Cerebellar cortex (tissue), 1 donor: ENCODE measurements around the gene ANTXR2.
"Not testable (repeated sequence)": the region's sequence is repeated elsewhere in the genome, so short reads cannot be mapped to it uniquely, and the experiment has no call there.

Source experiments
- DNase-seq: peaks from one replicate; pipeline ENCODE4 v3.0.0-alpha.2; 2015; ENCODE audit warnings: low spot score

Gene ANTXR2

DNA sequence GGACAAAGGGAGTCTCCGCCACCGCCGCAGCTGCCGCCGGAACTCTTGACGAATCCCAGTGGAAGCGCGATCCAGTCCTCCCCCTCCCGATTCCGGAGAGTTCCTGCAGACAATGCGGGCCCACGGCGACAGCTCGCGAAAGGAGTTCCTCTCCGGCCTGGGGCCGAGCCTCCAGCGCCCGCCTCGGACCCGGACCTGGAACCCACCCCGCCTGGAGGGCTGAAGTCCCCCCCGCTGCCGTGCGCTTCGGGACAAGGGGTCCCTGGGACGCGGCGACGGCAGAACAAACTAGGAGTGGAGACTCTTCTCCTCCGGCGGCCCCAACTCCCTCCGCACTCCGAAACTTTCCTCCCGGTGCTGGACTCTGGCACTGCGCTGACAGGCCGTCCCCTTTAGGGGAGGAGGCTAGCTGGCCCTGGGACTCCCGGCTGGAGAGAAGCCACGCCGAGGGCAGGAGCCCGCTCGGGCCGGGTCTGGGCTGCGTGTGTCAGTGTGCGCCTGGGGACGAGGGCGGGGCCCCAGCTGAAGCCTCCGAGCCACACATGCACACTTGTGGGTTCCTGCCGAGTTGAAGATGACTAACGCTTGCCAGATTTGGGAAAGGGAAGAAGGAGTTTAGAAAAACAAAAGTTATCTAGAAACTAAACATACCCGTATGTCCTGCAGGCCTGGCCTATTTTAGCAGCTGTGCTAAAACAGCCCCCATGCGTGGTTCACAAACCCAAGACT is at the start of gene ANTXR2:
TSS of gene ANTXR2 (minus strand) at position 486 of the 729 bp plus-strand sequence. CDS start 669 bp downstream, outside the sequence.
- no peak for DNase-seq

DNA sequence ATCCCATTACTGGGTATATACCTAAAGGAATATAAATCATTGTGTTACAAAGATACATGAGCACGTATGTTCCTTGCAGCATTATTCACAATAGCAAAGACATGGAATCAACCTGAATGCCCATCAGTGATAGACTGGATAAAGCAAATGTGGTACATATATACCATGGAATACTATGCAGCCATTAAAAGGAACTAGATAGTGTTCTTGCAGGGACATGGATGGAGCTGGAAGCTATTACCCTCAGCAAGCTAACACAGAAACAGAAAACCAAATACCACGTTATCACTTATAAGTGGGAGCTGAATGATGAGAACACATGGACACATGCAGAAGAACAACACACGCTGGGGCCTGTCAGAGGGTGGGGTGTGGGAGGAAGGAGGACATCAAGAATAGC is 48.8 kb upstream of the ANTXR2 start:
- not testable (repeated sequence) for DNase-seq

DNA sequence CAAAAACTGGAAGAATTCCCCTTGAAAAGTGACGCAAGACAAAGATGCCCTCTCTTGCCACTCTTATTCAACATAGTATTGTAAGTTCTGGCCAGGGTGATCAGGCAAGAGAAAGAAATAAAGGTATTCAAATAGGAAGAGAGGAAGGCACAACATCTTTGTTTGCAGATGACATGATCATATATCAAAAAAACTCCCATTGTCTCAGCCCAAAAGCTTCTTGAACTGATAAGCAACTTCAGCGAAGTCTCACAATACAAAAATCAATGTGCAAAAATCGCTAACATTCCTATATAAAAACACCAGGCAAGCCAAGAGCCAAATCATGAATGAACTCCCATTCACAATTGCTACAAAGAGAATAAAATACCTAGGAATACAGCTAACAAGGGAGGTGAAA is 46.6 kb upstream of the ANTXR2 start:
- not testable (repeated sequence) for DNase-seq

DNA sequence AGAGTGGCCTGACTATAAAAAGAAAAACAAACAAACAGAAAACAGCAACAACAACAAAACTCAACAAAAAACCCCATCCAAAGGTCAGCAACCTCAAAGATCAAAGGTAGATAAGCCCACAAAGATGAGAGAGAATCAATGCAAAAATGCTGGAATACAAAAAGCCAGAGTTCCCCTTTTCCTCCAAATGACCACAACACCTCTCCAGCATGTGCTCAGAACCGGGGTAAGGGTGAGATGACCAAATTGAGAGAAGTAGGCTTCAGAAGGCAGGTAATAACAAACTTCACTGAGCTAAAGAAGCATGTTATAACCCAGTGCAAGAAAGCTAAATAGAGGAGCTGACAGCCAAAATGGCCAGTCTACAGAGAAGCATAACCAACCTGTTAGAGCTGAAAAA is 43.5 kb upstream of the ANTXR2 start:
- DNase-seq, result no peak

DNA sequence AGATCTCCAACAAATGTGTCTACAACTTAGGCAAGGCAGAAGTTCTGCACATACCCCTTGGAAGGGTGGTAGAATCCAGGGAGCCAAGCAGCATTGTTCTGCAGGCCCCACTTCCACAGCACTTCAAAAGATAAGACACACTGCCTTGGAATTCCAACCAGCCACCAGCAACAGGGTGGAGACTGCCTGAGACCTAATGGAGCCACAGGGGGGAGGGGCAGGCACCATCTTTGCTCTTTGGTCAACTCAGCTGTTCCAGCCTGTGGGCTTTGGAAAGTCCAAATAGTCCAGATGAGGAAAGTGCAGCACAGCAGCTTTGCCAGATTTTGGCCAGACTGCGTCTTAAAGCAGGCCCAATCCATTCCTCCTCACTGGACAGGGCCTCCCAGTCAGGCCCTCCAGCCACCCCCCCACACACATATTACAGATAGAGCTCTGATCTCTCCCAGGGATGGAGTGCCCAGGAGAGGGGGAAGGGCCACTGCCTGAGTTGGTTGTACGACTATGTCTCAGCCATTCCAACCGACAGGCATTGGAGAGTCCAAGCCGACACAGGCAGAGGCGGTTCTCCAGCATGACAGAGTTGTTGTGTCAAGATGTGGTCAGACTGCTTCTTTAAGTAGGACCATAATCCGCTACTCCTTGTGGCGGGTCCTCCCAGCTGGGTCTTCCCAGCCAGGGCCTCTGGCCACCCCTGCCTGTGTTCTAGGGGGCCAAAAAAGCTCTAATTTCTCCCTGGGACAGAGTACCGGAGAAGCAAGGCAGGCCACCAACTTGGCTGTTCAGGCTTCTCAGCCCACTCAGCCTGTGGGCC is 42.5 kb upstream of the ANTXR2 start:
- DNase-seq, result no peak

GRCh38 chr4:80114732-80115265 is 41.8 kb upstream of the ANTXR2 start:
- DNase-seq, result no peak

- no peak for DNase-seq
These were observed 40.6 kb upstream of the ANTXR2 start for GRCh38 chr4:80113615-80114014.

GRCh38 chr4:80112236-80112635 is 39.2 kb upstream of the ANTXR2 start:
- DNase-seq, result no peak

- DNase-seq, result no peak
These were observed 38.2 kb upstream of the ANTXR2 start for GRCh38 chr4:80111276-80111675.

- no peak for DNase-seq
These were observed 34.3 kb upstream of the ANTXR2 start for GRCh38 chr4:80107374-80107773.

DNA sequence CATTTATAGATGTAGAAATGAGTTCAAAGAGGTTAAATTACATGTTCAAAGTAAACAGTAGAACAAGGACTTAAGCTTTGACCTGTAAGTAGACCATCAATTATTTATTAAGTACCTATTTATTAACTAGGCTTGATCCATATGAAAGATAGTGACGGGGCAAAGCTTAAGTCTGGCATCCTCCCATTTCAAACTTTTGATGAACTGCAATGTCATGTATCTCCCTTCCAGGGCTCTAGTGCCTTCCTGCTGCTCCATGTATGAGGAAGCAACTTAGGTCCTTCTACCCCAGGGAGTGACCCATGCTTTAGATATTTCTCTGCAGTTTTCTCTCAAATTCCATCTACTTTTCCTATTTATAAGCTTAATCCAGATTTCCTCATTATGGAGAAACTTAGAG is 31.9 kb upstream of the ANTXR2 start:
- no peak for DNase-seq

GRCh38 chr4:80103629-80104028 is 30.6 kb upstream of the ANTXR2 start:
- DNase-seq, result no peak

DNA sequence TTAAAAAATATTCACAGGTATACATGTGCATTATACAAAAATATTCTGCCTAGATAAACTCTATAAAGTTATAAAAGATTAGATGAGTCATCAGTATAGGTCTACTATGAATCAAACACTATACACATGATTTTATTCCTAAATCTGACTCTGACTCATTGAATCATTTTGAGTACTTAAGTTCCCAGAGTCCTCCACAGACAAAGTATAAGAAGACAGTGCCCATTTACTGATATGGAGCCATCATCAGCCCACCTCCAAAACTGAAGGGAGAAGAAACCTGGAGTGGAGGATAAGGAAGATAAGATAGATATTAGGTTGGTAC is 28.7 kb upstream of the ANTXR2 start:
- no peak for DNase-seq

DNA sequence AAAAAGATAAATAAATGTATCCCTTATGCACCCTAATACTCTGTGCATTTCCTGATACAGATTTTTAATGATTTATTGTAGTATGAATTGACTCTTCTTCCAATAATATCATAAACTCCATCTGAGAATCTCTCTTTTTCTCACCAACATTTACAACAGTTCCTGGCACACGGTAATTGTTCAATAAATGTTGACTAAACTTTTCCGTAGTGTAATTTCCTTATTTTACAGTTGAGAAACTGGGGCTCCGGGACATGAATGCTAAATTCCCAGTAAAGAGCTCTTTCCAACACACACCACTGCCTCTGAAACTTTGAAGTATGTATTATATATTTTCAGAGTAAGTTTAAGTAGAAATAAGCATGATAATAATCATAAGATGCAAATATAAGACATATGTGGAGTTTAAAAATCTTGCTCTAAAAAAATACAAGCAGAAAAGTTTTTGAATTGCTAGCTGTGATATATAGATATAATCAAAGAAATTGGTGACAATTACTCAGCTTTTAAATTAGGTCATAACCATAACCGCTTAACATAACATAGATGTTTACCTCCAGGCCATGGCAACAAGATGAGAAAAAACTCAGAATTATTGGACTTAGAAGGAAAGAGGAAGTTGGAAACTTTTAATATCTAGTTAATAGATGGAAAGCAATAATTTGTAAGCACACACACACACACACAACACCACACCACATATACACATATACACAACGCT is 28.2 kb upstream of the ANTXR2 start:
- DNase-seq, result no peak

- DNase-seq, result no peak
These were observed 26.6 kb upstream of the ANTXR2 start for GRCh38 chr4:80099671-80100070.

DNA sequence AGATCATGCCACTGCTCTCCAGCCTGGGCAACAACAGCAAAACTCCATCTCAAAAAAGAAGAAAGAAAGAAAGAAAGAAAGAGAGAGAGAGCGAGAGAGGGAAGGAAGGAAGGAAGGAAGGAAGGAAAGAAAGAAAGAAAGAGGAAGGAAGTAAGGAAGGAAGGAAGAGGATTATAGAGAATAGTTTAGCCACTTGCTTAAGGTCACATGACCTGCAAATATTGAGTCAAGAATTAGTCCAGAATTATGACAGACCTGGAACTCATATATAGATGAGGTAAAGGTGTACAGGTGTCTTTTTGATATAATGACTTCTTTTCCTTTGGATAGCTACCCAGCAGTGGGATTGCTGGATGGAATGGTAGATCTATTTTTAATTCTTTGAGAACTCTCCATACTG is 25.6 kb upstream of the ANTXR2 start:
- no peak for DNase-seq

- DNase-seq, result no peak
These were observed 24.6 kb upstream of the ANTXR2 start for GRCh38 chr4:80097400-80098177.

GRCh38 chr4:80096175-80096850 is 23.3 kb upstream of the ANTXR2 start:
- DNase-seq, result no peak

DNA sequence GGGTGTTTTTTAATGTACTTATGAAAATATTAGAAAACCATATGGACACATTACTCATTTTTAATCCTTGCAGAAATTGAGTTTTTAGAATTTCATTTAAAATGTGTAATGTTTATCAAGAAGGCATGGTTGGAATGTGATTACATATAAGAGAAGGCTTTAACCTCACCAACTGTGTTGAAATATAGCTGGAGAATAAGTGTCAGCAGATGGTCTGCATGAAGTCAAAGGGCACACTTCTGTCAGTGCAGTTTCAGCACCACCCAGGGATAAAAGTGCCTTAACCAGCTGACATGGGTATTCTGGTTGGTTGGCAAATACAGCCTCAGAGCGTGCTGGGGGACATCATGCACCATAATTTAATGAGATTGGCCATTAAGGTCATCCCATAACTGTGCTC is 21.2 kb upstream of the ANTXR2 start:
- no peak for DNase-seq

DNA sequence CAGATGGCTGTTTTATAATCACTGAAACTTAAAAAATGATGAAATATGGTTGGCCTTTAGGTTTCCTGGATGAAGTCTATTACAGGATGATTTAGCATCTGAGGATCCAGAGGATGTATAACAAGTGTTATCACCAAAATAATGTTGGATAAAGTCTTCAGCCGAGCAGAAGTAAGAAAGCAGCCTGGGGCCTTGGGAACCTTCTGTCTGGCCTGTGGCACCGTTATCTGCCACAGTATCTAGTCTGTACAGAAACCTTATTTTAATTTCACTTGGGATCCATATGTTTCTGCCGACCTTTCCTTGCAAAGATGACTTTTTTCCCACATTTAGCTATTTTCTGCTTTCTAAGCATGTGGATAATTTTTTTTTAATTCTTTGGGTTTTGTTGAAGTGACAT is 20.5 kb upstream of the ANTXR2 start:
- DNase-seq, result no peak

DNA sequence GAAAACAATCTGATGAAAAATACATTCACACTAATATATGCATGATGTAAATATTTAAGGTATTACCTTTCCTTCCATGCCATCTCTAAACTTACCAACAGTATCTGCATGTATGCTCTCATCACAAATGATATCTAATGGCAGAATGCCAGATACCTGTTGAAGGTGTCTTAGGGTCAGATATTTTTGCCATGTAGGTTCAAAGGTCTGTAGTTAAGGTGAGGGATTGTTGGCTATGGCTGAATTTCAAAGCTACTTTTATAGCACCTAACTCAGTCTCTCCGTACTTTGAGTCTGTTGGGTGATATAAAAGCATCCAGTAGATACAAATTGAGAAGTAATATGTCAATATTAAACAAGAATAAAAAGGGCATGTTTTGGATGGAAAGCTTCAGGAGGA is 19.8 kb upstream of the ANTXR2 start:
- DNase-seq, result no peak
